ENCODE data around the gene KRABD2.
"Not testable (repeated sequence)": the region's sequence is repeated elsewhere in the genome, so short reads cannot be mapped to it uniquely, and the experiment has no call there.

KRABD2 gene

GRCh38 chr17:8360751-8361150 is 15.8 kb downstream of the KRABD2 start:
- no peak for DNase-seq (ENCODE audit: low read depth, low spot score)

GRCh38 chr17:8360260-8360659 is 16.2 kb downstream of the KRABD2 start:
- DNase-seq (ENCODE audit: low read depth, low spot score), result no peak

GRCh38 chr17:8359769-8360168 is 16.7 kb downstream of the KRABD2 start:
- no peak for DNase-seq (ENCODE audit: low read depth, low spot score)

- DNase-seq (ENCODE audit: low read depth, low spot score), result no peak
Measured at GRCh38 chr17:8357910-8358309, 18.6 kb downstream of the KRABD2 start.

GRCh38 chr17:8354236-8354635 is 22.3 kb downstream of the KRABD2 start:
- no peak for DNase-seq (ENCODE audit: low read depth, low spot score)

GRCh38 chr17:8353736-8354135 is 22.8 kb downstream of the KRABD2 start:
- DNase-seq (ENCODE audit: low read depth, low spot score), result no peak

GRCh38 chr17:8350339-8350738 is 26.2 kb downstream of the KRABD2 start:
- no peak for DNase-seq (ENCODE audit: low read depth, low spot score)

GRCh38 chr17:8347001-8347400 is 29.5 kb downstream of the KRABD2 start:
- DNase-seq (ENCODE audit: low read depth, low spot score), result not testable (repeated sequence)

- no peak for DNase-seq (ENCODE audit: low read depth, low spot score)
Measured at GRCh38 chr17:8345951-8346665, 30.4 kb downstream of the KRABD2 start.

GRCh38 chr17:8345052-8345690 is 31.3 kb downstream of the KRABD2 start:
- no peak for DNase-seq (ENCODE audit: low read depth, low spot score)

GRCh38 chr17:8341456-8341855 is 35.0 kb downstream of the KRABD2 start:
- no peak for DNase-seq (ENCODE audit: low read depth, low spot score)

- no peak for DNase-seq (ENCODE audit: low read depth, low spot score)
Measured at GRCh38 chr17:8339540-8339939, 37.0 kb downstream of the KRABD2 start, which contains the start of gene ODF4. Gene ODF4 (plus strand): TSS chr17:8339840. CDS start chr17:8340052, 212 bp downstream.

GRCh38 chr17:8338753-8339140 is 37.8 kb downstream of the KRABD2 start:
- no peak for DNase-seq (ENCODE audit: low read depth, low spot score)

- no peak for DNase-seq (ENCODE audit: low read depth, low spot score)
Measured at GRCh38 chr17:8337802-8338752, 38.4 kb downstream of the KRABD2 start.

GRCh38 chr17:8333281-8333680 is 43.2 kb downstream of the KRABD2 start:
- no peak for DNase-seq (ENCODE audit: low read depth, low spot score)

- no peak for DNase-seq (ENCODE audit: low read depth, low spot score)
Measured at GRCh38 chr17:8332688-8333087, 43.8 kb downstream of the KRABD2 start.

- no peak for DNase-seq (ENCODE audit: low read depth, low spot score)
Measured at GRCh38 chr17:8332128-8332527, 44.4 kb downstream of the KRABD2 start.

- no peak for DNase-seq (ENCODE audit: low read depth, low spot score)
Measured at GRCh38 chr17:8327303-8327649, 49.2 kb downstream of the KRABD2 start.
